Measurements from ENCODE around the gene GPR61.

The GPR61 gene

GRCh38 chr1:109495738-109496137, 43.9 kb upstream of the GPR61 start:
- TF ChIP-seq, protein P1, sequence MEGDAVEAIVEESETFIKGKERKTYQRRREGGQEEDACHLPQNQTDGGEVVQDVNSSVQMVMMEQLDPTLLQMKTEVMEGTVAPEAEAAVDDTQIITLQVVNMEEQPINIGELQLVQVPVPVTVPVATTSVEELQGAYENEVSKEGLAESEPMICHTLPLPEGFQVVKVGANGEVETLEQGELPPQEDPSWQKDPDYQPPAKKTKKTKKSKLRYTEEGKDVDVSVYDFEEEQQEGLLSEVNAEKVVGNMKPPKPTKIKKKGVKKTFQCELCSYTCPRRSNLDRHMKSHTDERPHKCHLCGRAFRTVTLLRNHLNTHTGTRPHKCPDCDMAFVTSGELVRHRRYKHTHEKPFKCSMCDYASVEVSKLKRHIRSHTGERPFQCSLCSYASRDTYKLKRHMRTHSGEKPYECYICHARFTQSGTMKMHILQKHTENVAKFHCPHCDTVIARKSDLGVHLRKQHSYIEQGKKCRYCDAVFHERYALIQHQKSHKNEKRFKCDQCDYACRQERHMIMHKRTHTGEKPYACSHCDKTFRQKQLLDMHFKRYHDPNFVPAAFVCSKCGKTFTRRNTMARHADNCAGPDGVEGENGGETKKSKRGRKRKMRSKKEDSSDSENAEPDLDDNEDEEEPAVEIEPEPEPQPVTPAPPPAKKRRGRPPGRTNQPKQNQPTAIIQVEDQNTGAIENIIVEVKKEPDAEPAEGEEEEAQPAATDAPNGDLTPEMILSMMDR (IDR thresholded peaks at IDR 0.05): no peak

- TF ChIP-seq, protein P1 (IDR thresholded peaks at IDR 0.05): no peak
Measured at GRCh38 chr1:109497449-109498160, 42.1 kb upstream of the GPR61 start.

- TF ChIP-seq, protein P1 (IDR thresholded peaks at IDR 0.05): peak; percentile 58
Measured at GRCh38 chr1:109498161-109498801, 41.4 kb upstream of the GPR61 start.

GRCh38 chr1:109499081-109499480, 40.6 kb upstream of the GPR61 start:
- TF ChIP-seq, protein P1 (IDR thresholded peaks at IDR 0.05): no peak

DNA sequence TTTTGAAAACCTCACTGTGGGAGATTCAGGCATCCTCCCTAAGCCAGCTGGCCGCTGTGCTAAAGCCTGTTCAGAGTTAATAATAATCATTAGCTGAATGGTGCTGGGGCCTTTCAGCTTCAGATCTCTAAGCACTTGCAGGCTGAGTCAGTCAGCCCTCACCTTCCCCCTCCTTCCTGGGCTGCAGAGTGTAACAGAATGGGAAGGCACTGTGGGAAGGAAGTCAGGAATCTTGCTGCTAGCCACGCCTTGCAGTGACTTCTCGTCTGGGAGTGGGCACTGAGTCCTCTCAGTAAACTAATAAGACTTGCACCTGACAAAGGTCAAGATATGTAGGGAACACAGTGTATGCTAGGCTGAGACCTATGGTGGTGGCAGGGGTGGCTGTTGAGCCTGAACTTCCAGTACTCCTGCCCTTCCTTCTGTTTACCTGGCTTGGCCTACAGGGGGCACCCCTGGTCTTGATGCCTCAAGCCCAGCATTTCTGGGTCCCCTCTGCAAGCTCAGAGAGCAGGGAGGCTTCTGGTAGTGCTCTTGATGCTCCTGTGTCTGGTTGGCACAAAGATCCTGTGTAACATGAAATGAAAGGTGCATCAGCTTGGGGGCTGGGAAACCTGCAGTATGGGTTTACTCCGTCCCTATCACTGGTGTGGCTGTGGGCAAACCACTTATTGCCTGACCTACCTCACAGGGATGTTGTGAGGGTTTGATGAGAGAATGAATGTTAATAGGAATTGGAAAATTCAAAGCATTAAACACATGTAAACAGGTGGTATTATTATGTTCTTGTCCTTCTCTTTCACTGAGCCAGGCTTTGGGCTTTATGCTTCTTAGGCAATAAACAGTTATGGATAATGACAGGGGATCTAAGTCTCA, 39.8 kb upstream of the GPR61 start:
- TF ChIP-seq, protein P1 (IDR thresholded peaks at IDR 0.05): peak; percentile 58; the same call in 1 of the 2 replicates

DNA sequence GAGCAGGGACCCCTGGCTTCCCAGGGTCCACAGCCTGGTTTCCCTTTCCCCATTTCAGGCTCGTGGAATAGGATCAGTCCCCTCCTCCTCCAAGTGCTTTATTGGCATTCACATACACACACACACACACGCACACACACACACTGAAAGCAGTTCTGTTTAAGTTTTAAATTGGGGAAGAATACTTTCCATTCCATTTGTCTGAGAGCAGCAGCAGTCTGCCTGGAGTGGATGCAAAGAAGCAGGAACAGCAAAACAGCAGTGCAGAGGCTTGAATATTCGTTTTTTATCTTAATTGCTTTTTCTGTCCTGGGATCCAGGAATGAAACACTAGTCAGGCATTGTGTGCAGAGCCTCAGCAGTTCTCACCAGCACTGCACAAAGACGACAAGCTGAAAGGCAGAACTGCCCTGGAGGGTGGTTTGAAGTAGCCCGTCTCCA, 38.7 kb upstream of the GPR61 start:
- TF ChIP-seq, protein P1 (IDR thresholded peaks at IDR 0.05): no peak

DNA sequence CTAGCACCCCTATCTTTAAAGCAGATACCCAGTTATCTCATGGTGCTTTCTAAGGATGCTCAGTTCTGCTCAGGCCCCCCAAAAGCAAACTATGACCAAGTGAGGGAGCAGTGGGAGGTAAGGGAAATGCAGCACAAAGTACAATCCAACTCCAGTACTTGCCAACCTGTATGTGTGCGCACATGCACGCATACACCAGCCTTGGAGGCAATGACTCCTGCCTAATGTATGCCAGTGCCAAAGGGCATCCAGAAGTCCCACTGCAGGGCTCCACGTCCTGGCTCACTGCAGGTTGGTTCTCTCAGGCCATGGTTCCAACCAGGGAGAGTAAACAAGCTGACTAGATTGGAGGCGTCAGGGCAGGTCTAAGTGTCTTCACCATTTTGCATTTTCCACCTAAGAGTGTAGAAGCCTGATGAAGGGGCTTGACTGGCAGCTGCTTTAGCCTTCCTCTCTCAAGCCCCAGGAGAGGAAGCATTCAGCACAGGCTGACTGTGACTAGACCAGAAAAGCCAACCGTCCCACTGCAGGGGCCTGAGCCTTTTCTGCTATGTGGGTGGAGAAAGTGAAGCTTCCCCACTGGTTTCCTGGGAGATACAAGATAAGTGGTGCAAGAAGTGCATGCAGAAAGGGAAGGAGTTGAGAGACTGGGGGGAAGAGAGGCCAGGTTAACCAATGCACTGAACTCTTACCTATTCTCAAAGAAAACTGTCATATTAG, 37.9 kb upstream of the GPR61 start:
- TF ChIP-seq, protein P1 (IDR thresholded peaks at IDR 0.05): no peak
